NCI-H2107 treated with DMSO at 0.1 percent for 48 hours (cell line): ENCODE data around the gene ACOT11.

ENCODE experiments used
- DNase-seq: peaks from one replicate; lab custom pipeline; 2025; ENCODE audit not compliant: unreplicated experiment; lab: John Stamatoyannopoulos, UW

Gene ACOT11

DNA sequence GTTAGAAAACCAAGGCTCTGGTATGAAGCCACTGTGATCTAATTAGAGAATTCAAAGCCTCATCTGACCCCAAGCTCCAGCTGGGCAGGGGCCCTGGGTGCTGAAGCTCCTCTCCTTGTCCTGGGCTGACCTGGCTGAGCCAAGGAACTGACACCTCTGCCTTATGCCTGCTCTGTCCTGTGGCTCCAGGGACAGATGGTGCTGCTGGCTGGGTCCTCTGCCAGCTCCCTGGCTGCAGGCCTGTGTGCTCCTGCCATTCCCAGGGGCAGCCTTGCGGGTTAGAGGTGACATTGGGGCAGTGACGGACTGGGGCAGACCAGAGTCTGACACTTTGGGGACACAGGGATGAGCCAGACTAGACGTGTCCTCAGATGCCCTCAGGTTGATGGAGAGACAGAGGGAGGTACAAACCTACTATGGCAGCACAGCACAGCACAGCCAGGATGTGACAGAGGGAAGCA, 11.8 kb downstream of the ACOT11 start:
- DNase-seq, result no peak

DNA sequence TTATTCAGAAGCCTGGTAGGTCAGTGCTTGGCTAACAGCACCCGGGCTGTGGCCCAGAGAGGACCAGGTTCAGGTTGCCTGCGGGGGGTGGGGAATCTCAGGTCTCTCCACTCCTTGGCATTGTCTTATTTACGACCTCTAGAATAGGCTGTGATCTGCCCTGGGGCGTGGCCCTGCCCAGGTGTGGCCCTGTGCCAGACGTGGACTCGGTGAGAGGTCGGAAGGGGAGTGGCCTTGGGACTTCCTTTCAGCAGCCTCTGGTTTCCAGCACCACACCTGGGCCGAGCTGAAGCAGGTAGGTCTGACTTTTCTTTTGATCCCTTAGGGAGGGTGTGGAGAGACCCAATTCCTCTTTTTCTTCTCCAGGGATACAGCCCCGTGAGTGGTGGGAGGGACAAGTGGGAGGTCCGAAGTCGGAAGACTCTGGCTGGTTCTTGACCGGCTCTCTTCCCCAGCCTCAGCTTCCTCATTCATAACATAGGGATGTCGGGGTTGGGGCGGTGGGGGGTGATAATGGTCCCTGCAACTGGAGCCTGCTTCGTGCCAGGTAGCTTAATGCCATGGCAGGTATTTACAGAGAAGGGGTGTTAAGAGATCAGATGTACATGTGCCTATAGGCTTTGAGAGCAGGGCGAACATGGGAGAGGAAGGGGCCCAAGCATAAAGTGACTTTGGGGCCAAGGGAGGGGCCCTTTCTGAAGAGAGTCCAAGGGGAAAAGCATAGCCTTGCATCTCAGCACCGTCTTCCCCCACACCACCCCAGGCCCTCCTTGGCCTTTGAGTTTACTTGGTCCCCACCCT, 16.5 kb downstream of the ACOT11 start:
- no peak for DNase-seq

DNA sequence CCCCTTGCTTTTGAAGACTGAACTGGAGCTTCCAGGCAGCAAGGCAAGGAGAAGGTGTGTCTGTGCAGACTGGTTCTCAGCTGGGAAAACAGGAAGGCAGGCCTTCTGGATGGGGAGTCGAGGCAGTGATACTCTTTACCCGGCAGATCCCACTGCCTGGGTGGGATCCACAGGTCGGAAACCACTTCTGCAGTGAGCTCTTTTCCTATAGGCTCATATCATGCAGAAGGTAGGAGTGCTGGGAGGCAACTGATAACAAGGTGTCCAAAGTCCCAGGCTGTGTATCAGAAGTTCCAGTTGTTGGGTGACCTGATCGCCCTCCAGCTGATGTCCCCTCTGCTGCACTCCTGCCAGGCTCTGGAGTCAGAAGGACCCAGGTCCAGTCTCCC, 17.1 kb downstream of the ACOT11 start:
- DNase-seq, result no peak

DNA sequence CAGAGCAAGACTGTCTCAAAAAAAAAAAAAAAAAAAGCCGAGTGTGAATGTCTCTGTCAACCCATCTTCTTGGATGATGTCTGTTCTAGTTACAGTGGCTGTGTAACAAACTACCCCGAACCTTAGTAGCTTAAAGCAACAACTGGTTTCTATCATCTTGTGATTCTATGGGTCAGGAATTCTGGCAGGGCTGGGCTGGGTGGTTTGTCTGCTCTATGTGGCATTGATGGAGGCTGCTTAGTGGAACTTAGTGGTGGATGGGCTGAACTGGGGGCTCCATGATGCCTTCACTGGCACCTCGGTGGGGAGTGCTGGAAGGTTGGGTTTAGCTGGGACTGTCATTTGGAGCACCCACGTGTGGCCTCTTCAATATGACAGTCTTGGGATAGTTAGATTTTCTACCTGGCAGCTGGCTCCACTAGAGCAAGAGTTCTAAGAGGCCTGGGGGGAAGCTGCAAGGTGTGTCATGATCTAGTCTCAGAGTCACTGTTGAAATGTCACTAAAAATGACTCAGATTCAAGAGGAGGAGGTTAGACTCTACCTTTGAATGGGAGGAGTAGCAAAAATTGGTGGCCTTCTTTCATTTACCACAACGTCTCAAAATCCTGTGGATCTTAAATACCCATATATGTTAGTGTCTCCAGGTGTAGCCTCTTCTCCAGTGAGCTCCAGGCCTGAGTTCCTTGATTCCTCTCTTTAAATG, 18.6 kb downstream of the ACOT11 start:
- no peak for DNase-seq

DNA sequence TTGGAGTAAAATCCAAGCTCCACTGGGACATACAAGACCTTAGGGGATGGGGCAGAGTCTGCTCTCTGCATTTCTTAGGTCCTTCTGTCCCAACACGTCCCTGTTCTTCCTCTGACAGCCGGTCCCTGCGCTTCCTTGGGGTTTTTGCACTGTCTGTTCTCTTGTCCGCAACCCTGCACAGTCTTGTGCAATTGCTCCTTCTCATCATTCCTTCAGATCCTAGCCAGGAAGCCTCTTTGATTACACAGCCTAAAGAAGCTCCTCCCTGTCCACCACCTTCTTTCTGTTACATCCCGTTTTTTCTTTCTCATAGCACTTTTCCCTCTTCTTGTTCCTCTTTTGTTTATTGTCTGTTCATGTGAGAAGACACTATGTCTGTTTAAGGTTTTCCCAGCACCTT, 19.9 kb downstream of the ACOT11 start:
- DNase-seq, result no peak

DNA sequence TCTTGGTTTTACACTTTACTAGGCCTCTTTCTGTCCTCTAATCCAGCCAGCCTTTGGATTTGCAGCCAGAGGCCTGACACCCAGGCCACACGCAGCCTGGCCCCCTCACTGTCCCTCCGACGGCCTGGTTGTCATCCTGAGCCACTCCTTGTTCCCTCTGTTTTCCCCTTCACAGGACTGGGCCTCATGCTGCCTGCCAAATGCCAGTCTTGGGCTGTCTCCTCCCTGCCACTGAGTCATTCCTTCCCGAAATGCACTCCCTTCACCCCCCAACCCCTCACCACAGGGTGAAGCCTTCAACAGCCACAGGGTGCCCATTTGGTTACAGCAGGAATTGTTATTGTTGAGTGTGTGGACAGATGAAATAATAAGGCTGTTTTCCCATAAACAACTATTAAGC, 21.3 kb downstream of the ACOT11 start:
- DNase-seq, result no peak

DNA sequence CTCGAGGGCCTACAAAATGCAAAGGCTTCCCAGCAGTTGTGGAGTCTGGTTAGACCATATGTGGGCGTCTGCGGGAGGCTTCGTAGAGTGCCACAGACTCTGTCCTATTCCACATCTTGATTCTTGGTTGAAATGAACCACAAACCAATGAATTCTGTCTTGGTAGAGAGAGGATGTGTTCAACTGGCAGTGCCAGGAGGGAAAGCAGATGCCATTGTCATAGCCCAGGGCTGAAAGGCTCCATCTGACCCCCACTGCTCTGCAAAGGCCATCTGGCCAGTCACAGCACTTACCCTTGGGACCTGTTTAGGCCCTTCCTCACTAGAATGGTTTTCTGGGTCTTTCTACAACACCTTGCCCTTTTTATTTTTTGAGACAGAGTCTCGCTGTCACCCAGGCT, 22.1 kb downstream of the ACOT11 start:
- DNase-seq, result no peak

DNA sequence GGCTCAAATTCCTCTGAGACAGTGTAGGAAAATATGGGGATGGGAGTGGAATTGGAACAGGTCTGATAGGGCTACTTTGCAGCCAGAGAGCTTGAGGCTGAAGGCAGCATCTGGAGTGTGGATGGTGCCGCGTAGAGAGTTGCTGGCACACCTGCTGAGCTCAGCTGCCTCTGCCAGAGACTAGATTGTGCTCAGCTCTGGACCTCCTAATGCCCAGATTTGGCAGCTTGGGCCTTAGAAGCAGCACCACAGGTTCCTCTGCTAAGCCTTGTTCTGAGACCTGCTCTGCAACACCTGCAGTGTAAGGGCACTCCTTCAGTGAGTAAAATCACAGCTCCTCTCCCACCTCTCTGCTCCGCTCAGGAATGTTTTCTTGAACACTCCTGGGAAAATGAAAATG, 23.3 kb downstream of the ACOT11 start:
- no peak for DNase-seq

DNA sequence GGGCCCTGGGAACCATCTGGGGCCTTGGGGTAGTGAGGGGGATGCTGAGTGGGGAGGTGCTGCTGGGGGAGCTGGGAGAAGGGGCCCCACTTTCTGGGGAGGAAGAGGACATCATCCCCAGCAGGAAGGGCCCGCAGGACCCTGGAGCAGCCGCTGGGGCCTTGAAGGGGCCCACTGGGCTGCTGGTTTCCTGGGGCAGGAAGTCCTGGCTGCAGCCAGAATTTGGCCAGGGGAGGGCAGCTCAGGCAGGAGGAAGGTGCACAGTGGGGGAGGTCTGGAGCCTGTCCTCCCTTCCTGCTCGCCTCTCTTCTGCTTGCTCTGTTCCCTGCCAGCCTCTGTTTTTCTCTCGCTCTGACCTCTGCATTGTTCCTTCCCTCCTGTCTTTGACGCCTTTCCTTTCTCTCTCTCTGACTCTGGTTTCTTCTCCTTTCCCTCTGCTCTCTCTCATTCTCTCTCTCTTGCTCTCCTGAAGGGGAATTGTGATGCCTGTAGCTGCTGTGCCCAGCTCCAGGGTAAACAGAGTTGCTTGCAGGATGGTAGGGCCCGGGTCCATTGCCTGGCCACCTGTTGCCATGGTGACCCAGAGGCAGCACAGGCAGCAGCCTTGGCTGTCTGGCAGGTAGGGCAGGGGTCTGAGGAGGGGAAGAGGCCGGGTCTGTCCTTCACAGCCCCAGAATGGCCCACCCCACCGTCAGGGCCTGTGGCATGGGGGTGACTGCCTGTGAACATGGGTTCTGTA, 23.9 kb downstream of the ACOT11 start:
- no peak for DNase-seq

DNA sequence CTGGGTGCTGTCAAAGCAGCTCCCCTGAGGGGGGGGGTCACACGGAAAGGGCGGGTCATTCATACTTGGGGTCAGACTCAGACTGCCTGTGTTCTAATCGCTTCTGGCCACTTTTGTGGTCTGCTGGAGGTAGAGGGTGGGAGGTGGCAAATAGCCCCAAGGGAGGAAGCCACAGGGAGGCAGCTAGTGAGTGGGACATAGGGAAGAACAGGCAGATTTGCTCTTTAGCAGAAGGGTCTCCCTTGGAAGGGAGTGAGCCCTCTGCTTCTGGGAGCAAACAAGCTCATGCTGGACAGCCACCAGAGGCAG, 24.5 kb downstream of the ACOT11 start:
- DNase-seq, result no peak

DNA sequence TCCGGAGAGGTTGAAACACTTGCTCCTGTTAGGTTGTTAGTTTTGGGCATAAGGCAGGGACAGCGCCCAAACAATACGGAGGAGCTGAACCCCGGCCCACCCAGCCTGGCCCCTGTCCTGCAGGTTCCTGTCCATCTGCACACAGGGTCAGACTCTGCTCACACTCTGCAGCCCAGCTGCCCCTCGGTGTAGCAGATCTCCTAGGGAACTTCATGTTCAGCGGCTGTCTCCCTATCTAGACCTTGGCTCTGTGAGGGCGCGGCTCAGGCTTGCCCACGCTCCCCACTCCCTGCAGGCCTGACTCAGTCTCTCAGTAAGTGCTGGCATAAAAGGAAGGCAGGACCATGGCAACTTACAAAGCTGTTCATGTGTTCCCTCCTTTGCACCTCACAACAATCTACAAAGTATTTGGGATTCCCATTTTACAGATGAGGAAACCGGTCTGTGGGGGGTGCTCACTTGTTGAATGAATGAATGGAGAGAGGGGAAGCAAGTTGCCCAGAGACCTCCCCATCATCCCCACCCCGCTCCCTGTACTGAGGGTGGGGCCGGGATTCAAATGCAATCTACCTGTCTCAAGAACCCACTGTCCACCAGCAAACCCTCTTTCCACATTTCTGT, 26.2 kb downstream of the ACOT11 start:
- DNase-seq, result no peak

DNA sequence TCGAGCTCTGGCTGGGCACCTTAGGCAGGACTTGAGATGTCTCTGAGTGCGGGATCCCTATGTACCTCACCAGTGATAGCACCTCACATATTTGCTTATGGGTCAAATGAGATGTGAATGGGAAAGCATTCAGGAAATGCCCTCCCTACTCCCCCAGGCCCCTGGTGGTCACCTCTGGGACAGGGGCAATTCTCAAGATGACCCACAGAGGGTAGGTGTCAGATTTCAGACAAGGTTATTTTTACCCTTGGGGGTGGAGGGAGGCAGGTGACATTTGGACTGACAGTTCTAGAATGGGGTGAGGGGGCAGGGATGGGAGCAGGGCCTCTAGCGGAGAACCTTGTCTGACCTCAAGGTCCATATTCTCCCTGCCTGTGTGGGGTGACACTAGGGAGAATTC, 27.1 kb downstream of the ACOT11 start:
- DNase-seq, result no peak

DNA sequence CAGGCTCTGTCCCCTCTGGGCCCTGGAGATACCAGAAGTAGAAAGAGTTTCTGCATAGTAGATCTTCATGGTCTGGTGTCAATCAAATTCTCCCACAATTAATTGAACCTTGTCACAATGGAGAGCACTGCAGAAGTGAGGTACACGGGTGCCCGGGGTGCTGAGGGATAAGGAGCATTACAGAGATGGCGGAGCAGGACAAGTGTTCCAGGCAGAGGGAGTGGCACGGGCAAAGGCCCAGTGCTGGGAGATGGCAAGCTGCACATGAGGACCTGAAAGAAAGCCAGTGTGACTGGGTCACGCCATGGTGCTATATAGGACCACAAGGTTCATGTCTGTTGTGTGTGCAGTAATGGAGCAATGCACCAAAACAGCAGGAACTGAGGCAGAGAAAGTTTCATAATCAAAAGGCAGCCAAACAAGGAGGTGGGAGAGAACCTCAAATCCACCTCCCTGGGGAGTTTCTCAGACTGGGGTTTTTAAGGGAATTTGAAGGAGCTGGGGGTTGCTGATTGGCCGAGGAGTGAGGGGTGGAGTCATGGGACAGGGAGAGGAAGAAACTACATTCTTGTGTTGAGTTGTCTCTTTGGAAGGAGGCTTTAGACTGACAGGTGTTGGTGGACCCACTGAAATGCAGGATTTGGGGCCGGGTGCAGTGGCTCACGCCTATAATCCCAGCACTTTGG, 27.7 kb downstream of the ACOT11 start:
- no peak for DNase-seq

DNA sequence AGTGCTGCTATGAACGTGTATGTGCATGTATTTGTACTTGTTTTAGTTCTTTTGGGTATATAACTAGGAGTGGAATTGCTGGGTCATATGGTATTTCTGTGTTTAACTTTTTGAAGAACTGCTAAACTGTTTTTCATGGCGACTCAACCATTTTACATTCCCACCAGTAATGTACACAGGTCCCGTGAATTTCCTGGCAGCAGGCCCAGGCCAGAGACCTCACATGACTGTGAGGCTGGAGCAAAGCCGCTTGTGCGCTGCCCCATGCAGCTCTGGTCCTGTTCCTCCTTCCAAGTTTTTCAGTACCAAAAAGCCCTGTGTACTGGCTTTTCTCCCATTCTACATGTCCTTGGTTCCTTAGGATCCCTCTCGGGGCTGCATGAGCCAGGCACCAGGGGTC, 29.6 kb downstream of the ACOT11 start:
- no peak for DNase-seq

DNA sequence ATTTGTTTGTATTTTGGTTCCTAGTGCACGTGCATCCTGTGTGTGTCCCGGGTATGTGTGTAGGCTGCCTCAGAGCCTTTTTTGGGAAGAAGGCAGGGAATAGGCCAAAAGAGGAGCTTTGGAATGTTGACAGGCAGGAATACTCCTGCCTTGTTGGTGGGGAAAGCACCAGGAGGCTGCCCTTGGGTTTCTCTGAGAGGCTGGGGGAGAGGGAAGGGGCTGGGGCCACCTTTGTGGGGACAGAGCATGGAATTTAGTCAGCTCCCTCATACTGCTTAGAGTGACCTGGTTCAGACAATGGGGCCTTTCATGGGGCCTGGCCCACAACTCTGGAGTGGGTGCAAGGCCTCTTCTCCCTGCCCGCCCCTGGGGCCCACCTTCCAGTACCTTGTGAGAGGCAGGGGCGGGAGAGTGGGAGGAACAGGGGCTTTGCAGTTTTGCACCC, 31.3 kb downstream of the ACOT11 start:
- no peak for DNase-seq

DNA sequence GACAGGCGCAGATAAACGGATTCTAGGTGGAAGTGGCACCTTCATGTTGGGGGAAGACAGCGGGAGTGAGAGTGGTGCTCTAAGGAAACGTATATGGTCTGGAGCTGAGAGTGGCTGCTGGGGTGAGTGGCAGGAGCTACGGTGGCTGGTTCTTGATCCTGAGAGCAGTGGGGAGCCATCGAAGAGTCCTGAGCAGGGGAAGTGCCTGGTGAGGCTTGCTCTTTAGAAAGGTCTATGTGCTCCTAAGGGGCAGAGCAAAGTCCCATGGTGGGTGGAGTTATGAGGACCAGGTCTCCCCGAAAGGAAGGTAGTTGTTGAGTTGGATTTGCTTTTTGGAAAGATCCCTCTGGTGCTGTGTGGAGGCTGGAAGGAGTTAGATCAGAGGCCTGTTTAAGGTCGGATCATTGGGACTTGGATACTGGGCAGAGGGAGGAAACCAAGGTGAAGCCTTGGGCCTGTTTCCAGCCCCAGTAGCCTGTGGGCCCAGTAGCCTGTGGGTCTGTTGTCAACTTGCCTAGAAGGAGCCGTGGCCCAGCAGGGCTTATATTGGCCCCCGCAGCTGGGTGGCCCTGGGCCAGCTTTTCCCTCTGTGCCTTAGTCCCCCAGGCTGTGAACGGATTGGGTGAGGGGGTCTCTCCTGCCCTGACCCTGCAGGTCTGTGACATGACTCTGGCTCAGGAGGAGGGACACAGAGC, 33.0 kb downstream of the ACOT11 start:
- no peak for DNase-seq

DNA sequence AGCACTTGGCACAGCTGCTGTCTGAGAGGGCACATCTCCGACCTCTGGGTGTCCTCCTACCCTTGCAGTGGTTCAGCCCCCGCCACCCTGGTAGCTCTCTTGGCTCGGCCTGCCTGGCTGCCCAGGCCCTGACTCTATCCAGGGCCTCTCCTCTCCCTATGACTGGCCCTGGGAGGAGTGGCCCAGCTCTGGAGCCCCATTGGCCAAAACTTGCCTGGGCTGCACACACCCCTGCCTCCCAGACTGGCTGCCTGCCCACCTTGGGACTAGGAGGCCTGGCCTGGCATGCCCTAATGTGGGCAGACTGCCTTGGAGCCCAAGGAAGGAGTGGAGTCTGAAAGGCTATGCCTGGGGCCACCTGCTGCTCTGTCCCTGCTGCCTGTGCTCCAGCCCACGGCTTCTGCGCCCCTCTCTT, 33.6 kb downstream of the ACOT11 start:
- DNase-seq, result no peak

DNA sequence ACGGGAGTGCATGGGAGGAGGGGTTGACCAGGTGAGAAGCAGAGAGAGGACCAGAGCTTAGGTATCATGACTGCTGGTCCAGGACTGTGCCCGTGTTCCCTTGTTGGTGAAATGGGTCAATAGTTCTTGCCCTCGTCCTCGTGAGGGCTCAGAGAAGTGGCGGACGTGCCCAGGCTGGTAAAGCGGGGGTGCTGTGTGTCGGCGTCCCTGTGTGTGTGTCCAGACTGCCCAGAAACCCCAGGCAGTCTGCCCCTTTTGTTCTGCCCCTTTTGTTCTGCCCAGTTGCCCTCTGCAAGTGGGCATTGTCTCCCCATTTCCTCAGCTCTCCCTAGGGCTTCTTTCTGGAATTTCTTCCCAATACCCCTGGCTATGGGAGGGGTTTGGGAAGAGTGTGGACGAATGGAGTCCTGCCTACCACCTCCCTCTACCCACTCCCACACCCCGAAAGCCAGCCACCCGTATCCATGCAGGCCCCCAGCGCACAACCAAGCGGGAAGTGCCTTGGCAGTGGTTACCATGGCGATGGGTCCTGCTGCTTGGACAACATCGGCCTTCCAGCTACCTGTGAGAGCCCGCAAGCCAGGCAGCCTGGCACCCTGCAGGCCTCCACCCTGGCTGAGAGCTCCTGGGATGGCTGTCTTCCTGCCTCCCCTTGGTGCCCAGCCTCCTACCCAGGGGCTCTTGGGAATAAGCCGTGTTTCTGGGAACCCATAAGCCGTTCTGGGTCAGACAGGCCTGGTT, 34.7 kb downstream of the ACOT11 start:
- DNase-seq, result no peak

DNA sequence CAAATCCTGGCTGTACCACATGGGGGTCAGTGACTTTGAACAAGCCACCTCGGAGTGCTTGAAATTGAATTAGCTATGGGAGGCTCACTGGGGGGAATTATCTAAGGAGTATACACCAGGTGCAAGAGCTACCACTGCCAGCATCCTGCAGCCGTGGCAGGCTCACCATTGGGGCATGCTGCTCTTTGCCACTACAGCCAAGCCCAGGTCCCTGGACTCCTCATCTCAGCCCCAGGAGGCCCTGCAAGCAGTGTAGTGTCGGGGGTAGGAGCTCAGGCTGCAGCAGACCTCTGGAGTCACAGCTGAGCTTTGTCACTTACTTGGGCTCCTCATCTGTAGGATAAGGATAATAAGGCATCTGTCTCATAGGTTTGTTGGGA, 35.3 kb downstream of the ACOT11 start:
- DNase-seq, result no peak

DNA sequence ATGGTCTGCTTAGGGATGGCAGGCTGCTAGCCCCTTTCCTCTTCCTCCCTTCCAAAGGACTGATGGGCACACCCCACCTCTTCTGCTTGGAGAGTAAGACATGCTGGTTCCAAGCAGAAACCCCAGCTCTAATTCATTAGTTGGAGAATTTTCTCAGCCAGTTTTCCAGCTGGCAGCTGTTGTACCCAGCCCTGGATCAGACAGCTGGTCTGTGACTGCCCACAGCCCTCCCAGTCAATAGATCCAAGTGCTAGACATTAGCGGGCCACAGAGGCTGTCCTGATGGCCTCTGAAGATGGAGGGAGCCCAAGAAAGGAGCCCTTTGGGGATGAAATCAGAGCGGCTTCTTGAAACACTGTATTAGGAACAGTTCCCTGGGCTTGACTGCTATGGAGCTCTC, 35.8 kb downstream of the ACOT11 start:
- no peak for DNase-seq
